Tibial nerve (tissue), 4 donors: ENCODE measurements around the gene PGAP3. TPM values are rescaled to one million over a fixed set of nuclear protein-coding genes. Genes with fewer than 3 reads are reported as not detected.
A peak's percentile ranks its signal among the peaks of the same experiment; 100 is the strongest.

ENCODE experiments used
- DNase-seq, 2 donors: peaks; one replicate each; pipeline ENCODE4 v3.0.0-alpha.2; 2019; ENCODE audit warnings: low spot score in 2 of 2
- H3K27ac ChIP-seq, 4 donors: fragments of 200-600 bp; sonication (generic) in 3 of 4; one replicate each; pipeline ENCODE4 v1.5.1; 2017 to 2019; ENCODE audit warnings: mild to moderate bottlenecking in 1 of 4
- H3K27me3 ChIP-seq, 2 donors: fragments of 200-600 bp; sonication (generic) in 1 of 2; one replicate each; pipeline versions ENCODE4 v1.5.1 to v1.6.0; 2017 to 2019
- H3K36me3 ChIP-seq, 3 donors: fragments of 200-600 bp; sonication (generic); one replicate each; pipeline ENCODE4 v1.5.1; 2018 to 2019
- H3K4me1 ChIP-seq, 4 donors: fragments of 200-600 bp; sonication (generic) in 3 of 4; one replicate each; pipeline ENCODE4 v1.5.1; 2017 to 2019
- H3K4me3 ChIP-seq, 4 donors: fragments of 200-600 bp; sonication (generic) in 3 of 4; one replicate each; pipeline ENCODE4 v1.5.1; 2017 to 2019; ENCODE audit warnings: mild to moderate bottlenecking in 1 of 4, moderate library complexity in 1 of 4
- H3K9me3 ChIP-seq, 4 donors: fragments of 200-600 bp; sonication (generic) in 3 of 4; one replicate each; pipeline ENCODE4 v1.5.1; 2017 to 2019
- CTCF ChIP-seq, 5 experiments: fragments of 200-600 bp in 3 of 5; fragments of 450-650 bp in 2 of 5; sonication (generic) in 3 of 5; IDR thresholded peaks; one replicate each; pipeline ENCODE4 v1.5.1; 2016 to 2019; ENCODE audit warnings: antibody characterized with exemption in 5 of 5, mild to moderate bottlenecking in 3 of 5, moderate library complexity in 2 of 5
- EP300 ChIP-seq, 2 donors: sonication (generic); formaldehyde crosslinking; IDR thresholded peaks; one replicate each; pipeline ENCODE4 v1.6.1; 2017; ENCODE audit warnings: antibody characterized with exemption in 2 of 2, mild to moderate bottlenecking in 1 of 2
- POLR2A ChIP-seq, 2 donors: fragments of 450-650 bp; IDR thresholded peaks; one replicate each; pipeline ENCODE4 v1.6.1; 2017; ENCODE audit warnings: antibody characterized with exemption in 2 of 2, mild to moderate bottlenecking in 2 of 2, moderate library complexity in 2 of 2
- WGBS, 2 donors: methylation state at CpG; one replicate each; pipeline ENCODE4 v1.1.5; 2018; 5-methylcytosine and 5-hydroxymethylcytosine counted together
- total RNA-seq, 4 donors: library from RNA; depleted of rRNA; stranded (reverse); fragments of >200 nt; gene quantifications; one replicate each; pipeline ENCODE4 v1.1.0, GENCODE V29; 2016

The PGAP3 gene
- total RNA-seq, 4 donors from 2014 or later = 10.9 to 16.5 (median 15.1) TPM

GRCh38 chr17:39732586-39732985 is 44.7 kb upstream of the PGAP3 start:
- no peak for DNase-seq
- H3K4me3 ChIP-seq = no peak overlapping the region
- TF ChIP-seq POLR2A (IDR thresholded peaks at IDR 0.05) (no peak), CTCF (IDR thresholded peaks at IDR 0.05) (no peak), EP300 (IDR thresholded peaks at IDR 0.05) (no peak)
- H3K4me1 ChIP-seq = peaks cover 0 to 24% (median 8%) of the 10 kb centered on the region in 4 donors
- no peaks in the 10 kb centered on the region for H3K9me3 ChIP-seq
- no peak overlapping the region for H3K27ac ChIP-seq
- H3K36me3 ChIP-seq = peaks cover 0 to 18% (median 0%) of the 10 kb centered on the region in 3 donors
- 92 to 93% methylated on average over 3 of the region's 3 CpGs for WGBS, 2 donors
- peaks cover 0 to 12% of the 10 kb centered on the region in 2 donors for H3K27me3 ChIP-seq

GRCh38 chr17:39730095-39730921 is 42.5 kb upstream of the PGAP3 start, which contains the start of gene MIEN1:
MIEN1 (minus strand) TSS chr17:39730532; CDS start chr17:39730495, 37 bp downstream.
- WGBS, 2 donors = 1 to 2% methylated on average over 51 to 54 of the region's 65 CpGs
- TF ChIP-seq EP300 (IDR thresholded peaks at IDR 0.05) = peak in 1 of 2 donors; percentile 89
- peak; percentile 25 to 80 for TF ChIP-seq POLR2A (IDR thresholded peaks at IDR 0.05)
- TF ChIP-seq CTCF (IDR thresholded peaks at IDR 0.05) = peak; percentile 85 to 98 (median 97)

GRCh38 chr17:39729280-39729851 is 41.5 kb upstream of the PGAP3 start:
- Histone ChIP-seq H3K4me3 (peak overlapping the region; percentile 86 to 95 (median 90)), H3K4me1 (peaks cover 0 to 24% (median 8%) of the 10 kb centered on the region in 4 donors), H3K9me3 (no peaks in the 10 kb centered on the region), H3K27me3 (no peaks in the 10 kb centered on the region), H3K27ac (peak overlapping the region; percentile 68 to 95 (median 89)), H3K36me3 (peaks cover 0 to 50% (median 0%) of the 10 kb centered on the region in 3 donors)
- TF ChIP-seq POLR2A (IDR thresholded peaks at IDR 0.05) = no peak
- TF ChIP-seq CTCF (IDR thresholded peaks at IDR 0.05) = no peak
- no peak for TF ChIP-seq EP300 (IDR thresholded peaks at IDR 0.05)
- WGBS, 2 donors = 61 to 62% methylated on average over 6 of the region's 6 CpGs
- no peak for DNase-seq

More at GRCh38 chr17:39730095-39730921, 42.5 kb upstream of the PGAP3 start, which contains the start of gene MIEN1:
- peak; percentile 85 to 89 for DNase-seq
- peaks cover 0 to 40% (median 0%) of the 10 kb centered on the region in 3 donors for H3K36me3 ChIP-seq
- no peaks in the 10 kb centered on the region for H3K27me3 ChIP-seq
- H3K4me3 ChIP-seq = peak within 1 kb of the TSS; percentile 86 to 95 (median 90)
- no peaks in the 10 kb centered on the region for H3K9me3 ChIP-seq
- H3K4me1 ChIP-seq = peaks cover 0 to 24% (median 8%) of the 10 kb centered on the region in 4 donors
- peak within 1 kb of the TSS; percentile 68 to 95 (median 89) for H3K27ac ChIP-seq

- TF ChIP-seq CTCF (IDR thresholded peaks at IDR 0.05) (no peak), POLR2A (IDR thresholded peaks at IDR 0.05) (no peak), EP300 (IDR thresholded peaks at IDR 0.05) (no peak)
- H3K27me3 ChIP-seq = no peaks in the 10 kb centered on the region
- peaks cover 0 to 24% (median 8%) of the 10 kb centered on the region in 4 donors for H3K4me1 ChIP-seq
- H3K36me3 ChIP-seq = peaks cover 0 to 66% (median 0%) of the 10 kb centered on the region in 3 donors
- H3K9me3 ChIP-seq = no peaks in the 10 kb centered on the region
- WGBS, 2 donors = 59 to 61% methylated on average over 10 of the region's 10 CpGs
- no peak overlapping the region for H3K4me3 ChIP-seq
- no peak overlapping the region for H3K27ac ChIP-seq
- DNase-seq = no peak
Observed at GRCh38 chr17:39727556-39727955, 39.7 kb upstream of the PGAP3 start.
